ENCODE results near the gene NPC2.

NPC2 gene

DNA sequence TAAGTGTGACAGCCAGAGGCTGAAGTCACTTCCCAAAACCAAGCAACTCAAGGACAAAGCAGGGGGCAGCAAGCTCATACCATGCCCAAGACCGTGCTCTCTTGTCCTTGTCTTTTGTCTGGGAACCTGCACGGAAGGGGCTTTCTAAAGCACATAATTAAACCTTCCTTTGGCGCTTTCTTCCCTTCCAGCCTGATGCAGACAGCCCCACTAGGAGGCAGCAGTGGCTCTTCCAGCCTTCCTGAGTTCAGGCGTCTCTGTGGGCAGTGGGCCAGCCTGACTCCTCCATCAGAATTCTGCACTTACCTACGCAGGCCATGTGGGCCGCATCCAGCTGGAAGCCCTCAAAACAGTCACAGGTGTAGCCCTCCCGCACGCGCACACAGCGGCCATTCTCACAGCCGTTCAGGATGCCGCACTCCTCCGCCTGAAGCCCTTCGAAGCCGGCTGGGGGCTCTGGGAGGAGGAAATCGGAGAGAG, 8.1 kb upstream of the NPC2 start:
- Histone ChIP-seq H3K9me3 (ENCODE audit: severe bottlenecking) (no peaks in the 10 kb centered on the region), H3K27ac (peak overlapping the region; percentile 47), H3K27me3 (ENCODE audit: insufficient read depth, low read depth, severe bottlenecking) (no peaks in the 10 kb centered on the region), H3K36me3 (peaks cover 6% of the 10 kb centered on the region), H3K4me3 (ENCODE audit: low read depth, low read length) (no peak overlapping the region)
- TF ChIP-seq, protein P1, sequence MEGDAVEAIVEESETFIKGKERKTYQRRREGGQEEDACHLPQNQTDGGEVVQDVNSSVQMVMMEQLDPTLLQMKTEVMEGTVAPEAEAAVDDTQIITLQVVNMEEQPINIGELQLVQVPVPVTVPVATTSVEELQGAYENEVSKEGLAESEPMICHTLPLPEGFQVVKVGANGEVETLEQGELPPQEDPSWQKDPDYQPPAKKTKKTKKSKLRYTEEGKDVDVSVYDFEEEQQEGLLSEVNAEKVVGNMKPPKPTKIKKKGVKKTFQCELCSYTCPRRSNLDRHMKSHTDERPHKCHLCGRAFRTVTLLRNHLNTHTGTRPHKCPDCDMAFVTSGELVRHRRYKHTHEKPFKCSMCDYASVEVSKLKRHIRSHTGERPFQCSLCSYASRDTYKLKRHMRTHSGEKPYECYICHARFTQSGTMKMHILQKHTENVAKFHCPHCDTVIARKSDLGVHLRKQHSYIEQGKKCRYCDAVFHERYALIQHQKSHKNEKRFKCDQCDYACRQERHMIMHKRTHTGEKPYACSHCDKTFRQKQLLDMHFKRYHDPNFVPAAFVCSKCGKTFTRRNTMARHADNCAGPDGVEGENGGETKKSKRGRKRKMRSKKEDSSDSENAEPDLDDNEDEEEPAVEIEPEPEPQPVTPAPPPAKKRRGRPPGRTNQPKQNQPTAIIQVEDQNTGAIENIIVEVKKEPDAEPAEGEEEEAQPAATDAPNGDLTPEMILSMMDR (IDR thresholded peaks at IDR 0.05; ENCODE audit: low read depth, low read length), result peak; percentile 91
- DNase-seq, result peak; percentile 83

DNA sequence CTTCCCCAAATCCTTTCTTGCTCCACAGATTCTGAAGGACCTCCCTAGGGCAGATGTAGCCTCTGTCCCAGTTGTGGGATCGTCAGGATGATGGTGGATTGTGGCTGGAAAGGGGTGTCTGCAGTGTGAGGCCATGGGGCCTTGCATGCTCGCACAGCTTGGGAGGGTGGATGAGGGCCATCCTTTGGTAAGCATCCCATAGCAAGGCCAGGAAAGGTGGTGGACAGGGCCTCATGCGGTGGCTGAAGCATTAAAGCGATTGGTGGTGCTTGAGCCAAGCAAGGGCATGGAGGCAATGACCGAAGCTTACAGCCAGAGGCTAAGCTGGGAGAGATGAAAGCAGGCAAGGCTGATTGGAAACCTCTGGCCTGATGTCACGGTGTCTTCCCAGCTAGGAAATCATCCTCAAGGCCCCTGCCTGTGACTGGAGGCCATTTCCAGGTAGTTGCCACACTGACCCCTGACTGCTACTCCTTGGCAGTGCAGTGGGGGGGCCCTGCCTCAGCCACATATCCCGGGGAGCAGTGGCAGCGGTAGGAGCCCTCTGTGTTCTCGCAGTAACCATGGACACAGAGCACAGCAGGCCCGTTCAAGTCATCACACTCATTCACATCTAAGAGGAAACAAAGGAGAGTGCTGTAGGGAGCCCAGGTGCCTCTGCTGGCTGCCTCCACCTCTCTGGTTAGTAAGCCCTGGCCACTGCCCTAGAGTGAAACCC, 7.5 kb upstream of the NPC2 start:
- H3K27me3 ChIP-seq (ENCODE audit: insufficient read depth, low read depth, severe bottlenecking), result no peaks in the 10 kb centered on the region
- no peaks in the 10 kb centered on the region for H3K9me3 ChIP-seq (ENCODE audit: severe bottlenecking)
- no peak for DNase-seq
- peaks cover 6% of the 10 kb centered on the region for H3K36me3 ChIP-seq
- TF ChIP-seq, protein P1 (IDR thresholded peaks at IDR 0.05; ENCODE audit: low read depth, low read length), result peak; percentile 21; the same call in 1 of the 2 replicates
- H3K27ac ChIP-seq, result peak overlapping the region; percentile 47
- H3K4me3 ChIP-seq (ENCODE audit: low read depth, low read length), result no peak overlapping the region

DNA sequence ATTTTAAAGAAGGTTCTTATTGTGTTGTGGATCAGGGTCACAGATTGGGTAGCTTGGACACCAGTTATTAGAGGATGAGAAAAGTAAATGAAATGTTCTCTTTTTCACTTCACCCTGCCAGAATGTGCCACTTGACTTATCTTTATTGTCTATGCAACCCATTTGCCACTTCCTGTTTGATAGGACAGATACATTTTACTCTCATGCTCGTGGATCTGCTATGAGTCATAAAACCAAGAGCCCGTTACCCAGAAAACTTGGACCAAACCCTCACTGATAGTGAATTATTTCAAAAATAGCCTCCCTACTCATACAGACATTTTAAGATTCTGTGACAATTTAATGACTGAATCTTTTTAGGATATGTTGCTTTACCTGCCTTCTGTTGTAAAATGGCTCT, 2.3 kb upstream of the NPC2 start:
- Histone ChIP-seq H3K36me3 (peaks cover 6% of the 10 kb centered on the region), H3K27me3 (ENCODE audit: insufficient read depth, low read depth, severe bottlenecking) (no peaks in the 10 kb centered on the region), H3K27ac (no peak overlapping the region), H3K9me3 (ENCODE audit: severe bottlenecking) (no peaks in the 10 kb centered on the region), H3K4me3 (ENCODE audit: low read depth, low read length) (no peak overlapping the region)
- TF ChIP-seq, protein P1 (IDR thresholded peaks at IDR 0.05; ENCODE audit: low read depth, low read length), result no peak
- DNase-seq, result no peak

DNA sequence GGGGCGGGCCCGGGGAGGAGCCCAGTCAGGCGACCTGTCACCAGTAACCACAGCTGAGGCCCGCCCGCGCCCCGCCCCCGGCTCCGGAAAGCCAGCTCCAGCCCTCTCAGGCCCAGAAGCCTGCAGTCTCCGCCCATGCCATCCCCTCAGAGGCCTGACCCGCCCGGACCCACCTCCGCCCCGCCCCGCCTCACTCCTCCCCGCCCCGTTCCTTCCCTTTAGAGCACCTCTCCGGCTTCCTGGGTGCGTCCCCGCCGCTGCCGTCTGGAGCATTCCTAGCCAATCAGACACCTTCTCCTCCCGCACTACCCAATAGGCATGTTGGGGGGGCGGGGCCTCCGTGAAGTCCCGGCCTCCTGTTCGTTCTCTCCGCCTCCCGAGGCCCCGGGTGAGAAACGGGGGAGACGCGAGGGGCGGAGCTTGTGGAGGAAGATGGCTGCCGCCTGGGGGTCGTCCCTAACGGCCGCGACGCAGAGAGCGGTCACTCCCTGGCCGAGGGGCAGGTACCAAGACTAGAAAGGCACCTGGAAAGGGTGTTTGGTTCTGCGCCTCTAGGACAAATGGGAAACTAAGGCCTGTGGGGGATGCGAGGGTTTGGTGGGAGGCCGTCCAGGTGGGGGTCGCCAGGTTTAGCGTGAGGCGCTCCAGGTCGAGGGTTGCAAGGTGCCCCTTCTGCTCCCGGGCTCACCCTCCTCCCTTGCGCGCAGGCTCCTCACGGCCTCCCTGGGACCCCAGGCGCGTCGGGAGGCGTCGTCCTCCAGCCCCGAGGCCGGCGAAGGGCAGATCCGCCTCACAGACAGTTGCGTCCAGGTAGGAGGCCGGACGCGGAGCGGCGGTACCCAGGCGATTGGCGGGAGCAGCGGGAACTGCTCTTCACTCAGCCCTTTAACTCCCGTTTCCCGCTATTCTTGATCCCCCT, 497 bp upstream of the NPC2 start, which contains the start of gene ISCA2:
ISCA2 (plus strand) TSS at position 423 of the 919 bp plus-strand sequence; CDS start at position 433, 10 bp downstream.
- H3K4me3 ChIP-seq (ENCODE audit: low read depth, low read length), result peak within 1 kb of the TSS; percentile 93
- peaks cover 6% of the 10 kb centered on the region for H3K36me3 ChIP-seq
- H3K27me3 ChIP-seq (ENCODE audit: insufficient read depth, low read depth, severe bottlenecking), result no peaks in the 10 kb centered on the region
- H3K27ac ChIP-seq, result peak within 1 kb of the TSS; percentile 80
- TF ChIP-seq, protein P1 (IDR thresholded peaks at IDR 0.05; ENCODE audit: low read depth, low read length), result no peak
- peak; percentile 100 for DNase-seq
- no peaks in the 10 kb centered on the region for H3K9me3 ChIP-seq (ENCODE audit: severe bottlenecking)

DNA sequence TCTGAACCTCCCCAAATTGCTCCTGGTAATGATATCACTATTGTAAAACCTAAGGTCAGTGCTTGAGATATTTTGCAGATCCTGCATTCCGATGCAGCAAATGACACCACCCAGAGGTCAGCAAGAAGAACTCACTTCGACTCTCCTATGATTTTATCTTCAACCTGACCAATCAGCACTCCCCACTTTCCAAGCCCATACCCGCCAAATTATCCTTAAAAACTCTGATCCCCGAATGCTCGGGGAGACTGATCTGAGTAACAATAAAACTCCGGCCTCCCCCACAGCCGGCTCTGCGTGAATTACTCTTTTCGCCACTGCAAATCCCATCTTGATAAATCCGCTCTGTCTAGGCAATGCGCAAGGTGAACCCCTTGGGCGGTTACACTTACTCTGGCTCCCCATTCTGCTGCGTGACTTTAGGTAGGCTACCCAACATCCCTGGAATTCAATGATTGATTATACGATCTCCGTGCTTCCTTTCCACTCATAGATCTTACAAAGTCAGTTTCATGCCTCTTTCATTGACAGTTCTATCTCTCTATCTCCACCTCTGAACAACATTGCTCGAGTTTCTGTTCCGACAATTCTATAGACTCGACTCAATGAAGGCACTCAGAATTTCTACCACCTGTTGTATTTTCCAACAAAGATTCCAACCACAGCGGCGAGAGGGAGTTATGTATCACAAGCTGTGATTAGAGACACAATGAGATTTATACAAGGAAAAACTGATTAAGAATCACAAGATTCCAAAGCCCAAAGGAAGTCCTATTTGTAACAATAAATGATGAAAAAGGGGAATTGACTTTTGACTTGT, 939 bp downstream of the NPC2 start:
- TF ChIP-seq, protein P1 (IDR thresholded peaks at IDR 0.05; ENCODE audit: low read depth, low read length), result no peak
- DNase-seq, result no peak
- Histone ChIP-seq H3K4me3 (ENCODE audit: low read depth, low read length) (peak overlapping the region; percentile 93), H3K27me3 (ENCODE audit: insufficient read depth, low read depth, severe bottlenecking) (no peaks in the 10 kb centered on the region), H3K9me3 (ENCODE audit: severe bottlenecking) (no peaks in the 10 kb centered on the region), H3K36me3 (peaks cover 6% of the 10 kb centered on the region), H3K27ac (no peak overlapping the region)

All from WERI-Rb-1 (cell line).